HG02798 (cell line): Measurements from ENCODE around the gene FKBP2.

ENCODE experiments used
- ATAC-seq: cut with Tn5 transposase; IDR thresholded peaks from one replicate; pipeline ENCODE4 v1.9.1; 2021; ENCODE audit warnings: mild to moderate bottlenecking; ENCODE audit not compliant: unreplicated experiment, poor library complexity

The FKBP2 gene

GRCh38 chr11:64218628-64219353, 22.1 kb upstream of the FKBP2 start:
- ATAC-seq = no peak

GRCh38 chr11:64219354-64219684, 21.6 kb upstream of the FKBP2 start:
- no peak for ATAC-seq

DNA sequence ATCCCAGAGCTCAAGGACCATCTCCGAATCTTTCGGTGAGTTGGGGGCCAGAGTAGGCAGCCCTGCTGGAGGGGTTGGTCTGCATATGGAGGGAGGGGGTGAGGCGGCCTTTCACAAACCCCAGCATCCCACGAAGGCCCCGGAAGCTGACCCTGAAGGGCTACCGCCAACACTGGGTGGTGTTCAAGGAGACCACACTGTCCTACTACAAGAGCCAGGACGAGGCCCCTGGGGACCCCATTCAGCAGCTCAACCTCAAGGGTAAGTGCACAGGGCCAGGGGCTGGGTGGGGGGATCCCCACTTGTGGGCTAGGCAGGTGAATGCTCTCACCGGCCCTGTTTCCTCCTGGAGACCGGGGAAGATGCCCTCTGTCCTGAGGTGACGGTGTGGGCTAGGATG, 21.1 kb upstream of the FKBP2 start:
- no peak for ATAC-seq

GRCh38 chr11:64220271-64220670, 20.6 kb upstream of the FKBP2 start:
- no peak for ATAC-seq

DNA sequence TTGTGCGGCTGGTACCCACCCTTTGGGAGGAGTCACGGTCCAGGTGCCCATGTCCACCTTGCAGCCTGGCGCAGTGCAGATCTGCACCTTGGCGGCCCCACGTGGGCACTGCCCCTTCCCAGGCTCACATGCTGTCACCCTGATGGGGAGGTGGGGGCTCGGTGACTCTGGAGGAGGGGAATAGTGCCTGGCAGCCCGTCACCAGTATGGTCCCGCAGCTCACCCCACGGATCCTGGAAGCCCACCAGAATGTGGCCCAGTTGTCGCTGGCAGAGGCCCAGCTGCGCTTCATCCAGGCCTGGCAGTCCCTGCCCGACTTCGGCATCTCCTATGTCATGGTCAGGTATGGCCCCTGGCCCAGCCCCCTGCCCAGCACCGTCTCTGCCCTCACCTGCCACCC, 20.1 kb upstream of the FKBP2 start:
- no peak for ATAC-seq

- no peak for ATAC-seq
Measured at GRCh38 chr11:64222651-64223000, 18.3 kb upstream of the FKBP2 start.

GRCh38 chr11:64223001-64223651, 17.8 kb upstream of the FKBP2 start:
- no peak for ATAC-seq

- no peak for ATAC-seq
Measured at GRCh38 chr11:64224151-64224890, 16.6 kb upstream of the FKBP2 start.

DNA sequence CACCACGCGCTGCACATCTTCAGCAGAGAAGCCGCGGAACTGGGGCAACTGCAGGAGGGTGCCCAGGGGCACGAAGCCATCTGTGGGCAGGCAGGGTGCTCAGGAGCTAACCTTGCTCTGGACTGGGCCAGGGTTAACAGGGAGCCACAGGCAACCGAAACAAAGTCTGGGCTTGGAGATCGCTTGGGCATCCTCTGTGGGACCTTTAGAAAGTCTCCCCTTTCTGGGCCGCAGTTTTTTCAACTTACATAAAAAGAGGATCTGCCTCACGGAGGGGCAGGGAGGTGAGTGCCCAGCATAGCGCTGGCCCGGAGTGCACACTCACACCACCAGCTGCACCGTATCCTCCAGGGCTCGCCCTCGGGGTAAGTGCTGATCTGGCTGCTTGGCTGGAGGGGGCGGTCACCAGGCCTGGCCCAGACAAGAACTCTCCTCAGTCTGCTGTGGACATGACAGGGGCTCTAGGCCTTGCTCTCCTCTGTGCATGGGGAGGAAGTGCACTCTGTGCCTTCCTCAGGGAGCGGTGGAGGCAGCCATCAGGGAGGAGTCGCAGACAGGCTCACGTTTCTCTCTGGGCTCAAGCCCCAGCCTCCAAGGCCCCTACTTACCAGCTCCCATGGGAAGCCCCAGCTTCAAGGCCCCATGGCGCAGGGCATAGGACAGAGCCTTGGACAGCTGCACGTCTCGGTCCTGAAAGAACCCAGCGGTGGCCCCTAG, 15.8 kb upstream of the FKBP2 start:
- no peak for ATAC-seq

- peak; percentile 67 for ATAC-seq
Measured at GRCh38 chr11:64225608-64226506, 15.0 kb upstream of the FKBP2 start, which contains the start of the genes NUDT22 and TRPT1. Gene NUDT22, plus strand, starts transcription at chr11:64226274. Its CDS starts 379 bp downstream, at chr11:64226653. Gene TRPT1, minus strand, starts transcription at chr11:64226186. Its CDS starts 326 bp downstream, at chr11:64225860.

- ATAC-seq = peak; percentile 33
Measured at GRCh38 chr11:64226507-64227051, 14.3 kb upstream of the FKBP2 start.

DNA sequence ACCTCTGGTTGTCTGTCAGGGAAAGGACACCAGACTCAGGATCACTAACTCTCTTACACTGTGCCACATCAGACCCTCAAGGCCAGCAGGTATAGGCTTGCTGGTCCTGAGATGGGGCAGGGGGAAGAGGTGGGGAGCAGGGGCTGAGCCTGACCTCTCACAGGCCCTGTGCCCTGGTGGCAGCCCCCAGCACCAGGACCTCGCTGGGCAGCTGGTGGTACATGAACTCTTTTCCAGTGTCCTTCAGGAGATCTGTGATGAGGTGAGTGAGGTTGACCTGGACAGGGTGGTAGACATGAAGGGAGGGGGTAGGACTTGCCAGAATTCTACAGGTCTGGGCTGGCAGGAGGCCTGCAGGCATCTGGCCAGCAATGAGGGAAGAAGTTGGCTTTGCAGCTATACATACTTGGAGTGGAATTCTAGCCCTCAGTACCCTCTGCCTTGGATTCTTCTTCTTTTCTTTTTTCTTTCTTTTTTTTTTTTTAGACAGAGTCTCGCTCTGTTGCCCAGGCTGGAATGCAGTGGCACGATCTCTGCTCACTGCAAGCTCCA, 13.4 kb upstream of the FKBP2 start:
- no peak for ATAC-seq

GRCh38 chr11:64229090-64229743, 11.7 kb upstream of the FKBP2 start:
- ATAC-seq = no peak

- no peak for ATAC-seq
Measured at GRCh38 chr11:64229744-64230170, 11.1 kb upstream of the FKBP2 start.

GRCh38 chr11:64230171-64230984, 10.5 kb upstream of the FKBP2 start, which contains the start of gene DNAJC4:
Gene DNAJC4, plus strand, starts transcription at chr11:64230548. Its CDS starts 307 bp downstream, at chr11:64230855.
- peak; percentile 58 for ATAC-seq

DNA sequence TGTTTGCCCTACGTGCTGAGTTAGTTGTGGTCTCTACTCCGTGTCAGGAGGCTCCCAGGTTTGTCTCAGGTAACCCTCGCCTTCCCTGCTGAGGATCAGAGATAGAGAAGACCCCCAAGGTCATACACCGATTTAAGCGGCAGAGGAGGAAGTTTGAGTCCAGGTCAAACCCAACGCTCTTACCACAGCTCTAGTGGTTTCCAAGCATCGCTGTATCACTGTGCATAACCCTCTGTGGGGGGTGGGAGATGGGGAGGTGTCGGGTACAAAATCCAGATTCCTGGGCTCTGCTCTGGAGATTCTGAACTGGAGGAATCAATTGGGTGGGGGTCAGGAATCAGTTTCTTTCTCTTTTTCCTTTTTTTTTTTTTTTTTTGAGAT, 9.9 kb upstream of the FKBP2 start:
- ATAC-seq = no peak

- no peak for ATAC-seq
Measured at GRCh38 chr11:64231546-64231945, 9.3 kb upstream of the FKBP2 start.
